Ishikawa (cell line): Measurements from ENCODE around the gene RABGAP1L.

Experiments used
- CREB1 ChIP-seq: IDR thresholded peaks from 2 replicates; pipeline ENCODE4 v1.6.1; 2012; ENCODE audit warnings: low read depth
- EP300 ChIP-seq: IDR thresholded peaks from 2 replicates; pipeline ENCODE4 v1.6.1; 2012; ENCODE audit warnings: borderline replicate concordance
- FOXM1 ChIP-seq: IDR thresholded peaks from 2 replicates; pipeline ENCODE4 v1.6.1; 2012; ENCODE audit warnings: low read depth, borderline replicate concordance
- MAX ChIP-seq: IDR thresholded peaks from 2 replicates; pipeline ENCODE4 v1.6.1; 2012
- RAD21 ChIP-seq: IDR thresholded peaks from 2 replicates; pipeline ENCODE4 v1.6.1; 2012; ENCODE audit warnings: low read depth

- TF ChIP-seq MAX = no peak
- no peak for TF ChIP-seq CREB1
- TF ChIP-seq EP300 = no peak
- TF ChIP-seq FOXM1 = no peak
- no peak for TF ChIP-seq RAD21
Observed at GRCh38 chr1:174976436-174977108, 817.3 kb downstream of the RABGAP1L start.
